H9 (cell line): Measurements from ENCODE around the gene PFKP. TPM values are rescaled to one million over a fixed set of nuclear protein-coding genes. Genes with fewer than 3 reads are reported as not detected.

Experiments used
- DNase-seq: peaks from one replicate; pipeline ENCODE4 v3.0.0-alpha.2; 2017
- H2AFZ ChIP-seq: one replicate; pipeline ENCODE4 v1.6.1; 2013; ENCODE audit warnings: mild to moderate bottlenecking, low read length, control low read depth, moderate library complexity
- H2AK5ac ChIP-seq: 2 replicates; pipeline ENCODE4 v1.6.1; 2013; ENCODE audit warnings: low read length, control low read depth, mixed read lengths; ENCODE audit not compliant: insufficient read length
- H2BK120ac ChIP-seq: one replicate; pipeline ENCODE4 v1.6.1; 2013; ENCODE audit warnings: low read depth, mild to moderate bottlenecking, low read length, control low read depth, inconsistent platforms; ENCODE audit not compliant: poor library complexity, severe bottlenecking
- H2BK12ac ChIP-seq: 2 replicates; pipeline ENCODE4 v1.6.1; 2013; ENCODE audit warnings: low read length, control low read depth, mixed read lengths, low read depth; ENCODE audit not compliant: insufficient read length
- H2BK15ac ChIP-seq: 2 replicates; pipeline ENCODE4 v1.6.1; 2013; ENCODE audit warnings: low read depth, low read length, control low read depth
- H2BK20ac ChIP-seq: one replicate; pipeline ENCODE4 v1.6.1; 2013; ENCODE audit warnings: low read depth, mild to moderate bottlenecking, low read length, control low read depth, inconsistent platforms; ENCODE audit not compliant: poor library complexity, severe bottlenecking
- H2BK5ac ChIP-seq: 2 replicates; pipeline ENCODE4 v1.6.1; 2013; ENCODE audit warnings: low read length, control low read depth, mixed read lengths; ENCODE audit not compliant: insufficient read length
- H3K14ac ChIP-seq: 2 replicates; pipeline ENCODE4 v1.6.1; 2013; ENCODE audit warnings: low read length, control low read depth; ENCODE audit not compliant: insufficient read depth
- H3K18ac ChIP-seq: 2 replicates; pipeline ENCODE4 v1.6.1; 2013; ENCODE audit warnings: low read depth, mild to moderate bottlenecking, mixed read lengths, low read length, control low read depth; ENCODE audit not compliant: insufficient read length
- H3K23ac ChIP-seq: 2 replicates; pipeline ENCODE4 v1.6.1; 2013; ENCODE audit warnings: low read length, control low read depth, mixed read lengths, low read depth; ENCODE audit not compliant: insufficient read length
- H3K23me2 ChIP-seq: 2 replicates; pipeline ENCODE4 v1.6.1; 2013; ENCODE audit warnings: low read depth, mild to moderate bottlenecking, mixed read lengths, low read length, control low read depth; ENCODE audit not compliant: insufficient read length, poor library complexity, severe bottlenecking
- H3K27ac ChIP-seq: 2 replicates; pipeline ENCODE4 v1.5.1; 2013; ENCODE audit warnings: low read length, control low read depth, mixed read lengths, low read depth; ENCODE audit not compliant: insufficient read length
- H3K27me3 ChIP-seq: 2 replicates; pipeline ENCODE4 v1.6.1; 2013; ENCODE audit warnings: low read length, control low read depth, inconsistent platforms; ENCODE audit not compliant: insufficient read depth
- H3K4ac ChIP-seq: 2 replicates; pipeline ENCODE4 v1.6.1; 2013; ENCODE audit warnings: low read depth, mild to moderate bottlenecking, control low read depth, inconsistent platforms, low read length, moderate library complexity
- H3K4me1 ChIP-seq: 2 replicates; pipeline ENCODE4 v1.6.1; 2013; ENCODE audit warnings: low read length, control low read depth, inconsistent platforms; ENCODE audit not compliant: insufficient read depth
- H3K4me2 ChIP-seq: 2 replicates; pipeline ENCODE4 v1.6.1; 2013; ENCODE audit warnings: low read length, control low read depth, mixed read lengths; ENCODE audit not compliant: insufficient read length, insufficient read depth
- H3K56ac ChIP-seq: 2 replicates; pipeline ENCODE4 v1.6.1; 2013; ENCODE audit warnings: low read depth, mild to moderate bottlenecking, mixed read lengths, low read length, control low read depth; ENCODE audit not compliant: insufficient read length
- H3K79me1 ChIP-seq: 2 replicates; pipeline ENCODE4 v1.6.1; 2013; ENCODE audit warnings: low read depth, mild to moderate bottlenecking, moderate library complexity, low read length, control low read depth, inconsistent platforms; ENCODE audit not compliant: insufficient read depth, poor library complexity, severe bottlenecking
- H3K79me2 ChIP-seq: 2 replicates; pipeline ENCODE4 v1.6.1; 2013; ENCODE audit warnings: low read length, control low read depth, inconsistent platforms; ENCODE audit not compliant: insufficient read depth
- H3K9ac ChIP-seq: 2 replicates; pipeline ENCODE4 v1.6.1; 2013; ENCODE audit warnings: low read length, control low read depth, mixed read lengths; ENCODE audit not compliant: insufficient read length; ENCODE audit errors: extremely low read depth
- H3K9me3 ChIP-seq: one replicate; pipeline ENCODE4 v1.6.1; 2013; ENCODE audit warnings: low read depth, low read length, inconsistent platforms; ENCODE audit not compliant: control insufficient read depth
- H3T11ph ChIP-seq: one replicate; pipeline ENCODE4 v1.6.1; 2013; ENCODE audit warnings: mild to moderate bottlenecking, low read length, control low read depth, inconsistent platforms
- H4K20me1 ChIP-seq: one replicate; pipeline ENCODE4 v1.6.1; 2013; ENCODE audit not compliant: control insufficient read depth, insufficient read length, insufficient read depth
- H4K5ac ChIP-seq: 2 replicates; pipeline ENCODE4 v1.6.1; 2013; ENCODE audit warnings: low read depth, mild to moderate bottlenecking, mixed read lengths, low read length, control low read depth; ENCODE audit not compliant: insufficient read length
- H4K8ac ChIP-seq: replicated peaks from 2 replicates; pipeline ENCODE4 v1.6.1; 2013; ENCODE audit warnings: low read length, control low read depth, mixed read lengths, low read depth; ENCODE audit not compliant: insufficient read length
- H4K91ac ChIP-seq: 2 replicates; pipeline ENCODE4 v1.6.1; 2013; ENCODE audit warnings: low read depth, mild to moderate bottlenecking, moderate library complexity, mixed read lengths, low read length, control low read depth; ENCODE audit not compliant: insufficient read length
- H3K27ac Mint-ChIP-seq, 3 experiments: 2 replicates in 2 of 3; 3 replicates in 1 of 3; pipeline ENCODE4 v1.8.0; 2020 to 2021; ENCODE audit warnings: mixed read lengths in 3 of 3, mild to moderate bottlenecking in 1 of 3, moderate library complexity in 1 of 3
- H3K27me3 Mint-ChIP-seq: 2 replicates; pipeline ENCODE4 v1.8.0; 2021; ENCODE audit warnings: low read depth, mild to moderate bottlenecking, moderate library complexity, mixed read lengths
- H3K36me3 Mint-ChIP-seq, 3 experiments: 2 replicates in 2 of 3; 3 replicates in 1 of 3; pipeline ENCODE4 v1.8.0; 2020 to 2021; ENCODE audit warnings: low read depth in 3 of 3, mixed read lengths in 3 of 3; ENCODE audit not compliant: insufficient read depth in 1 of 3
- H3K4me1 Mint-ChIP-seq, 2 experiments: 2 replicates each; pipeline ENCODE4 v1.8.0; 2020; ENCODE audit warnings: mixed read lengths in 2 of 2
- H3K4me3 Mint-ChIP-seq, 2 experiments: 2 replicates in 1 of 2; 3 replicates in 1 of 2; pipeline ENCODE4 v1.8.0; 2020 to 2021; ENCODE audit warnings: mild to moderate bottlenecking in 2 of 2, mixed read lengths in 2 of 2, moderate library complexity in 1 of 2
- H3K9me3 Mint-ChIP-seq, 2 experiments: 2 replicates in 1 of 2; 3 replicates in 1 of 2; pipeline ENCODE4 v1.8.0; 2020; ENCODE audit warnings: mild to moderate bottlenecking in 2 of 2, mixed read lengths in 2 of 2, moderate library complexity in 1 of 2
- CTCF ChIP-seq: fragments of 200-600 bp; sonication (generic); conservative IDR thresholded peaks from 3 replicates; pipeline ENCODE4 v1.8.0; 2021; ENCODE audit warnings: antibody characterized with exemption, mild to moderate bottlenecking
- WGBS: extraction: QIAGEN DNeasy Blood & Tissue Kit; methylation state at CpG from one replicate; pipeline ENCODE4 v1.1.7; 2013; ENCODE audit warnings: missing lambda C conversion rate, low lambda C conversion rate, mixed read lengths; ENCODE audit not compliant: insufficient read length; ENCODE audit errors: extremely low coverage; 5-methylcytosine and 5-hydroxymethylcytosine counted together
- total RNA-seq: library from RNA; stranded (reverse); gene quantifications from 2 replicates; pipeline ENCODE4 v1.2.1, GENCODE V29; 2021

The PFKP gene
- total RNA-seq, 1 experiment from 2014 or later, result 145 TPM

- H3K4me1 Mint-ChIP-seq, result no peaks in the 10 kb centered on the region
- no CpG with 5 or more reads among the region's 4 CpGs for WGBS
- Histone ChIP-seq H2AK5ac (no peak overlapping the region), H3K4me1 (no peaks in the 10 kb centered on the region), H3K56ac (no peak overlapping the region), H2BK12ac (no peak overlapping the region), H3T11ph (no peak overlapping the region), H4K91ac (no peak overlapping the region), H3K9me3 (no peaks in the 10 kb centered on the region), H3K18ac (no peak overlapping the region), H3K4me2 (no peak overlapping the region), H3K4ac (no peak overlapping the region), H3K79me1 (no peaks in the 10 kb centered on the region), H3K23ac (no peak overlapping the region), H3K27ac (no peak overlapping the region), H3K14ac (no peak overlapping the region), H2AFZ (no peak overlapping the region), H2BK5ac (no peak overlapping the region), H4K8ac (no peak overlapping the region), H4K5ac (no peak overlapping the region), H4K20me1 (no peaks in the 10 kb centered on the region), H3K79me2 (no peaks in the 10 kb centered on the region), H3K23me2 (no peaks in the 10 kb centered on the region), H3K27me3 (no peaks in the 10 kb centered on the region), H2BK20ac (no peak overlapping the region), H2BK120ac (no peak overlapping the region), H3K9ac (no peak overlapping the region), H2BK15ac (no peak overlapping the region)
- no peak overlapping the region; a peak in 1 of 7 replicates for H3K27ac Mint-ChIP-seq
- H3K9me3 Mint-ChIP-seq, result no peaks in the 10 kb centered on the region
- H3K4me3 Mint-ChIP-seq, result no peak overlapping the region
- no peak for TF ChIP-seq CTCF
- no peak for DNase-seq
- H3K36me3 Mint-ChIP-seq, result peaks cover 27 to 90% (median 88%) of the 10 kb centered on the region in 3 experiments
- H3K27me3 Mint-ChIP-seq, result no peaks in the 10 kb centered on the region
Observed at GRCh38 chr10:3131098-3131497, 63.8 kb downstream of the PFKP start.
